SK-N-SH (cell line): ENCODE results near the gene VANGL1.

ENCODE experiments used
- CTCF ChIP-seq: fragments of 200-600 bp; sonication (generic); IDR thresholded peaks from 2 replicates; pipeline ENCODE4 v1.6.1; 2017; ENCODE audit warnings: antibody characterized with exemption, mild to moderate bottlenecking, moderate library complexity
- EZH2phosphoT487 ChIP-seq: fragments of 200-600 bp; sonication (generic); IDR thresholded peaks from 2 replicates; pipeline ENCODE4 v1.6.1; 2017; ENCODE audit warnings: low read depth, mixed run types, mild to moderate bottlenecking, antibody characterized with exemption, moderate library complexity, borderline replicate concordance

- TF ChIP-seq EZH2phosphoT487 (no peak), CTCF (no peak)
Measured at GRCh38 chr1:115661157-115661556, 19.4 kb downstream of the VANGL1 start.
